Activated T-cell treated with anti-CD3 and anti-CD28 coated beads, Interleukin-2, amount 50 U/mL, for 48 hours (primary cell): ENCODE measurements around the gene ARHGAP18.

ENCODE experiments used
- DNase-seq, 2 experiments: peaks; one replicate each; pipeline ENCODE4 v3.0.0-alpha.2; 2020

The ARHGAP18 gene

GRCh38 chr6:129568015-129568414 lies 142.0 kb downstream of the ARHGAP18 start:
- DNase-seq: no peak

GRCh38 chr6:129567374-129567773 lies 142.6 kb downstream of the ARHGAP18 start:
- DNase-seq: peak; percentile 55 to 64

GRCh38 chr6:129565811-129566210 lies 144.2 kb downstream of the ARHGAP18 start:
- DNase-seq: no peak

- no peak for DNase-seq
Measured at GRCh38 chr6:129565366-129565765, 144.6 kb downstream of the ARHGAP18 start.

- no peak for DNase-seq
Measured at GRCh38 chr6:129558248-129558647, 151.7 kb downstream of the ARHGAP18 start.

- DNase-seq: no peak
Measured at GRCh38 chr6:129555206-129555832, 154.7 kb downstream of the ARHGAP18 start.

GRCh38 chr6:129552413-129552812 lies 157.6 kb downstream of the ARHGAP18 start:
- DNase-seq: no peak

- DNase-seq: no peak
Measured at GRCh38 chr6:129551486-129551885, 158.5 kb downstream of the ARHGAP18 start.

GRCh38 chr6:129546702-129547101 lies 163.3 kb downstream of the ARHGAP18 start:
- no peak for DNase-seq

GRCh38 chr6:129544892-129545612 lies 164.9 kb downstream of the ARHGAP18 start:
- no peak for DNase-seq

GRCh38 chr6:129543981-129544380 lies 166.0 kb downstream of the ARHGAP18 start:
- no peak for DNase-seq

- no peak for DNase-seq
Measured at GRCh38 chr6:129542705-129543104, 167.3 kb downstream of the ARHGAP18 start.

- no peak for DNase-seq
Measured at GRCh38 chr6:129539032-129539431, 170.9 kb downstream of the ARHGAP18 start.

- no peak for DNase-seq
Measured at GRCh38 chr6:129536271-129536670, 173.7 kb downstream of the ARHGAP18 start.

- no peak for DNase-seq
Measured at GRCh38 chr6:129534926-129535325, 175.1 kb downstream of the ARHGAP18 start.
